ENCODE results near the gene SPPL3.

SPPL3 gene

GRCh38 chr12:120821878-120822277 lies 82.3 kb downstream of the SPPL3 start:
- H3K27ac ChIP-seq = no peak overlapping the region
- intact Hi-C loops (cut with DNase I; ENCODE audit: low total_unique reads) = no loop called here
- no peak for DNase-seq
- no peaks in the 10 kb centered on the region for H3K9me3 ChIP-seq
- no peak overlapping the region for H3K4me3 ChIP-seq
- peaks cover 0 to 12% (median 7%) of the 10 kb centered on the region in 4 donors for H3K4me1 ChIP-seq
- TF ChIP-seq, protein P1, sequence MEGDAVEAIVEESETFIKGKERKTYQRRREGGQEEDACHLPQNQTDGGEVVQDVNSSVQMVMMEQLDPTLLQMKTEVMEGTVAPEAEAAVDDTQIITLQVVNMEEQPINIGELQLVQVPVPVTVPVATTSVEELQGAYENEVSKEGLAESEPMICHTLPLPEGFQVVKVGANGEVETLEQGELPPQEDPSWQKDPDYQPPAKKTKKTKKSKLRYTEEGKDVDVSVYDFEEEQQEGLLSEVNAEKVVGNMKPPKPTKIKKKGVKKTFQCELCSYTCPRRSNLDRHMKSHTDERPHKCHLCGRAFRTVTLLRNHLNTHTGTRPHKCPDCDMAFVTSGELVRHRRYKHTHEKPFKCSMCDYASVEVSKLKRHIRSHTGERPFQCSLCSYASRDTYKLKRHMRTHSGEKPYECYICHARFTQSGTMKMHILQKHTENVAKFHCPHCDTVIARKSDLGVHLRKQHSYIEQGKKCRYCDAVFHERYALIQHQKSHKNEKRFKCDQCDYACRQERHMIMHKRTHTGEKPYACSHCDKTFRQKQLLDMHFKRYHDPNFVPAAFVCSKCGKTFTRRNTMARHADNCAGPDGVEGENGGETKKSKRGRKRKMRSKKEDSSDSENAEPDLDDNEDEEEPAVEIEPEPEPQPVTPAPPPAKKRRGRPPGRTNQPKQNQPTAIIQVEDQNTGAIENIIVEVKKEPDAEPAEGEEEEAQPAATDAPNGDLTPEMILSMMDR (IDR thresholded peaks at IDR 0.05) = no peak
- no peaks in the 10 kb centered on the region for H3K27me3 ChIP-seq
- no peaks in the 10 kb centered on the region for H3K36me3 ChIP-seq

DNA sequence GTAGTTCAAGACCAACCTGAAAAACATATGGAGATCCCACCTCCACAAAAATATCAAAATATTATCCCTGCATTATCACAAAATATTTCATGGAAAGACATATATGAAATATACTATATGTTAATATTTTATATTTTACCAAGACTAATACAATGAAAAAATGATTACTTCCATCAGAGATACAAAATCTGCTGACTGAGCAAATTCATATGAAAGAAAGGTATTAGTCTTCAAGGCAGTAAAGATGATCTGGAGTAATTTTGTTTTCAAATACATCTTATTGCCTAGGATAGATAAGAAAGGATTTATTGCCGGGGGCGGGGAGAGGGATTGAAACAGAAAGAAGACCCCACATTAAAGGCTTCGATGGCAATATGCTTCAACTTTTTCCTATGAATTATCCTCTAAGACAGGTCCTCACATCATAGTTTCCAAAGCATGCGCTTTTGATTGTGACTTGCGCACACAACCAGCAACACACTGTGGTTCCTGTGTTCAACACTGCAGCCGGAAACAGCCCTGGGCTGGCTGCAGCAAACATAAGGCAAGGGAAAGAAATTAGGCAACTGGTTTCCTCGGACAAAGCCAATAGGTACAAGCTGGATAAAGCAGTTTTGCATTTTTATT lies 83.2 kb downstream of the SPPL3 start:
- intact Hi-C loops (cut with DNase I; ENCODE audit: low total_unique reads) = no loop called here
- H3K9me3 ChIP-seq = no peaks in the 10 kb centered on the region

GRCh38 chr12:120818416-120818815 lies 85.7 kb downstream of the SPPL3 start:
- no peak for DNase-seq
- Histone ChIP-seq H3K9me3 (no peaks in the 10 kb centered on the region), H3K27ac (no peak overlapping the region), H3K4me1 (peaks cover 0 to 10% (median 2%) of the 10 kb centered on the region in 4 donors), H3K4me3 (no peak overlapping the region), H3K36me3 (no peaks in the 10 kb centered on the region), H3K27me3 (no peaks in the 10 kb centered on the region)
- TF ChIP-seq, protein P1 (IDR thresholded peaks at IDR 0.05) = no peak
- intact Hi-C loops (cut with DNase I; ENCODE audit: low total_unique reads) = no loop called here

More for the DNA sequence above, 83.2 kb downstream of the SPPL3 start:
- TF ChIP-seq, protein P1 (IDR thresholded peaks at IDR 0.05) = no peak
- Histone ChIP-seq H3K36me3 (no peaks in the 10 kb centered on the region), H3K4me3 (no peak overlapping the region), H3K4me1 (peaks cover 0 to 4% (median under 1%) of the 10 kb centered on the region in 4 donors), H3K27me3 (no peaks in the 10 kb centered on the region), H3K27ac (no peak overlapping the region)
- DNase-seq = no peak

GRCh38 chr12:120817559-120818330 lies 86.4 kb downstream of the SPPL3 start:
- intact Hi-C loops (cut with DNase I; ENCODE audit: low total_unique reads) = no loop called here
- H3K36me3 ChIP-seq = no peaks in the 10 kb centered on the region
- TF ChIP-seq, protein P1 (IDR thresholded peaks at IDR 0.05) = no peak
- DNase-seq = no peak
- H3K27ac ChIP-seq = no peak overlapping the region
- H3K4me3 ChIP-seq = no peak overlapping the region
- H3K27me3 ChIP-seq = no peaks in the 10 kb centered on the region
- H3K4me1 ChIP-seq = peaks cover 0 to 10% (median 0%) of the 10 kb centered on the region in 4 donors
- no peaks in the 10 kb centered on the region for H3K9me3 ChIP-seq

DNA sequence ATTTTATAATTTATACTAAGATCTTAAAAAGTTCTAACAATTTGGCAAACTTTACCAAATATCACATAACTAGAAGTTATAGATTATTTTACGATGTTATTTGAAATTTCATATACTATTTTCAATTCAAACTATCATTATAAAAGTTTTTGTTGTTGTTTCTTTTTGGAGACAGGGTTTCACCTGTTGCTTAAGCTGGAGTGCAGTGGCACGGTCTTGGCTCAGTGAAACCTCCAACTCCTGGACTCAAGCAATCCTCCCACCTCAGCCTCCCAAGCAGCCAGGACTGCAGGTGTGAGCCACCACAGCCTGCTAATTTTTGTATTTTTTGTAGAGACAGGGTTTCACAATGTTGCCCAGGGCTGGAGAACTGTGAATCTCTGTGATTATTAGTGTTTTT lies 87.8 kb downstream of the SPPL3 start:
- no peaks in the 10 kb centered on the region for H3K9me3 ChIP-seq
- no peak overlapping the region for H3K27ac ChIP-seq
- no peak overlapping the region for H3K4me3 ChIP-seq
- no peak for DNase-seq
- no peaks in the 10 kb centered on the region for H3K27me3 ChIP-seq
- TF ChIP-seq, protein P1 (IDR thresholded peaks at IDR 0.05) = no peak
- intact Hi-C loops (cut with DNase I; ENCODE audit: low total_unique reads) = no loop called here
- peaks cover 0 to 10% (median 0%) of the 10 kb centered on the region in 4 donors for H3K4me1 ChIP-seq
- no peaks in the 10 kb centered on the region for H3K36me3 ChIP-seq

Measured in tibial artery (tissue), 4 donors.